HG03095 (cell line): ENCODE data around the gene POU3F3.

Experiments used
- ATAC-seq: cut with Tn5 transposase; IDR thresholded peaks from one replicate; pipeline ENCODE4 v1.9.1; 2021; ENCODE audit warnings: moderate library complexity; ENCODE audit not compliant: unreplicated experiment

Gene POU3F3

GRCh38 chr2:104901037-104901881 lies 47.3 kb downstream of the POU3F3 start:
- ATAC-seq = no peak

GRCh38 chr2:104902317-104902716 lies 48.4 kb downstream of the POU3F3 start:
- ATAC-seq = no peak
